ENCODE data around the gene CNTRL.
"Not testable (repeated sequence)": the region's sequence is repeated elsewhere in the genome, so short reads cannot be mapped to it uniquely, and the experiment has no call there.

Gene CNTRL

GRCh38 chr9:121074370-121075250 lies at the start of gene CNTRL:
TSS of gene CNTRL (plus strand) at chr9:121074955. CDS start at chr9:121088327, 13,372 bp downstream.
- DNase-seq (ENCODE audit: low read depth) = peak; percentile 86

GRCh38 chr9:121026260-121026691 lies 48.5 kb upstream of the CNTRL start:
- peak; percentile 79 for DNase-seq (ENCODE audit: low read depth)

GRCh38 chr9:121026768-121027167 lies 48.0 kb upstream of the CNTRL start:
- DNase-seq (ENCODE audit: low read depth) = no peak

GRCh38 chr9:121028285-121028684 lies 46.5 kb upstream of the CNTRL start:
- DNase-seq (ENCODE audit: low read depth) = not testable (repeated sequence)

GRCh38 chr9:121029469-121029868 lies 45.3 kb upstream of the CNTRL start:
- DNase-seq (ENCODE audit: low read depth) = no peak

- DNase-seq (ENCODE audit: low read depth) = no peak
These were observed 40.2 kb upstream of the CNTRL start for GRCh38 chr9:121034529-121034928.

- not testable (repeated sequence) for DNase-seq (ENCODE audit: low read depth)
These were observed 39.0 kb upstream of the CNTRL start for GRCh38 chr9:121035717-121036116.

GRCh38 chr9:121038362-121038761 lies 36.4 kb upstream of the CNTRL start:
- no peak for DNase-seq (ENCODE audit: low read depth)

- DNase-seq (ENCODE audit: low read depth) = no peak
These were observed 36.0 kb upstream of the CNTRL start for GRCh38 chr9:121038804-121039203.

GRCh38 chr9:121048175-121048574 lies 26.6 kb upstream of the CNTRL start:
- no peak for DNase-seq (ENCODE audit: low read depth)

- DNase-seq (ENCODE audit: low read depth) = no peak
These were observed 26.1 kb upstream of the CNTRL start for GRCh38 chr9:121048618-121049017.

- DNase-seq (ENCODE audit: low read depth) = no peak
These were observed 24.4 kb upstream of the CNTRL start, which contains the start of gene C5 for GRCh38 chr9:121050128-121050988. TSS of gene C5 (minus strand) at chr9:121050275. CDS start at chr9:121050246, 29 bp downstream.

- DNase-seq (ENCODE audit: low read depth) = no peak
These were observed 21.2 kb upstream of the CNTRL start for GRCh38 chr9:121053544-121053943.

GRCh38 chr9:121055642-121056143 lies 19.1 kb upstream of the CNTRL start:
- DNase-seq (ENCODE audit: low read depth) = no peak

GRCh38 chr9:121057821-121058220 lies 16.9 kb upstream of the CNTRL start:
- no peak for DNase-seq (ENCODE audit: low read depth)

- no peak for DNase-seq (ENCODE audit: low read depth)
These were observed 15.2 kb upstream of the CNTRL start for GRCh38 chr9:121059513-121059912.

- DNase-seq (ENCODE audit: low read depth) = peak; percentile 70
These were observed 14.6 kb upstream of the CNTRL start for GRCh38 chr9:121059998-121060636.

GRCh38 chr9:121066850-121067249 lies 7.9 kb upstream of the CNTRL start:
- DNase-seq (ENCODE audit: low read depth) = no peak

GRCh38 chr9:121067640-121068039 lies 7.1 kb upstream of the CNTRL start:
- no peak for DNase-seq (ENCODE audit: low read depth)

GRCh38 chr9:121069396-121069795 lies 5.4 kb upstream of the CNTRL start:
- DNase-seq (ENCODE audit: low read depth) = no peak

- no peak for DNase-seq (ENCODE audit: low read depth)
These were observed 3.4 kb upstream of the CNTRL start for GRCh38 chr9:121071370-121071755.
